RWPE2 (cell line): Measurements from ENCODE around the gene NELFCD.
A peak's percentile ranks its signal among the peaks of the same experiment; 100 is the strongest.

ENCODE experiments used
- ATAC-seq: fragments of 200-7000 bp; cut with Tn5 transposase; 3 replicates; pipeline ENCODE4 v1.9.1; 2021; ENCODE audit warnings: low read depth
- DNase-seq: peaks from one replicate; pipeline ENCODE4 v3.0.0-alpha.2; 2020; ENCODE audit warnings: low spot score
- H3K27ac ChIP-seq: fragments of 450-650 bp; 2 replicates; pipeline ENCODE4 v1.5.1; 2017; ENCODE audit warnings: mild to moderate bottlenecking; ENCODE audit not compliant: poor library complexity, severe bottlenecking
- H3K27me3 ChIP-seq: fragments of 250-450 bp; sonication (Bioruptor Pico); 2 replicates; pipeline ENCODE4 v1.5.1; 2021; ENCODE audit warnings: mild to moderate bottlenecking, moderate library complexity; ENCODE audit not compliant: insufficient read depth, poor library complexity, severe bottlenecking
- H3K36me3 ChIP-seq: fragments of 250-450 bp; sonication (Bioruptor Pico); 2 replicates; pipeline ENCODE4 v1.5.1; 2020; ENCODE audit warnings: low read depth, mild to moderate bottlenecking, moderate library complexity
- H3K4me1 ChIP-seq: fragments of 250-450 bp; sonication (Bioruptor Pico); 2 replicates; pipeline ENCODE4 v1.5.1; 2021; ENCODE audit warnings: mild to moderate bottlenecking, moderate library complexity; ENCODE audit not compliant: insufficient read depth, poor library complexity, severe bottlenecking
- H3K4me3 ChIP-seq: fragments of 250-450 bp; sonication (Bioruptor Pico); 2 replicates; pipeline ENCODE4 v1.5.1; 2021; ENCODE audit warnings: mild to moderate bottlenecking, moderate library complexity; ENCODE audit not compliant: severe bottlenecking
- H3K9me3 ChIP-seq: fragments of 250-450 bp; sonication (Bioruptor Pico); 2 replicates; pipeline ENCODE4 v1.5.1; 2021; ENCODE audit warnings: mild to moderate bottlenecking, moderate library complexity; ENCODE audit not compliant: severe bottlenecking
- CTCF ChIP-seq: fragments of 450-650 bp; IDR thresholded peaks from one replicate; pipeline ENCODE4 v1.5.1; 2017; ENCODE audit warnings: mild to moderate bottlenecking, moderate library complexity; ENCODE audit not compliant: poor library complexity, severe bottlenecking

NELFCD gene

GRCh38 chr20:58993332-58994248 is 12.5 kb downstream of the NELFCD start:
- Histone ChIP-seq H3K9me3 (no peaks in the 10 kb centered on the region), H3K36me3 (peaks cover 100% of the 10 kb centered on the region), H3K4me1 (no peaks in the 10 kb centered on the region), H3K4me3 (no peak overlapping the region), H3K27ac (no peak overlapping the region), H3K27me3 (no peaks in the 10 kb centered on the region)
- ATAC-seq = peak; percentile 4; the same call in 2 of the 3 replicates
- no peak for TF ChIP-seq CTCF
- DNase-seq = peak; percentile 75

GRCh38 chr20:58994390-58995159 is 13.5 kb downstream of the NELFCD start:
- Histone ChIP-seq H3K4me3 (no peak overlapping the region), H3K36me3 (peaks cover 100% of the 10 kb centered on the region), H3K27ac (no peak overlapping the region), H3K27me3 (no peaks in the 10 kb centered on the region), H3K4me1 (no peaks in the 10 kb centered on the region), H3K9me3 (no peaks in the 10 kb centered on the region)
- DNase-seq (peak; percentile 70), ATAC-seq (no peak)
- no peak for TF ChIP-seq CTCF

- peaks cover 100% of the 10 kb centered on the region for H3K36me3 ChIP-seq
- DNase-seq (no peak), ATAC-seq (peak; percentile 24)
- H3K27me3 ChIP-seq = no peaks in the 10 kb centered on the region
- no peaks in the 10 kb centered on the region for H3K9me3 ChIP-seq
- H3K4me3 ChIP-seq = no peak overlapping the region
- H3K27ac ChIP-seq = no peak overlapping the region
- no peaks in the 10 kb centered on the region for H3K4me1 ChIP-seq
- TF ChIP-seq CTCF = no peak
Measured at GRCh38 chr20:58995461-58996225, 14.6 kb downstream of the NELFCD start.

GRCh38 chr20:58996226-58996611 is 15.2 kb downstream of the NELFCD start:
- Histone ChIP-seq H3K9me3 (no peaks in the 10 kb centered on the region), H3K36me3 (peaks cover 100% of the 10 kb centered on the region), H3K27ac (no peak overlapping the region), H3K4me1 (no peaks in the 10 kb centered on the region), H3K4me3 (no peak overlapping the region), H3K27me3 (no peaks in the 10 kb centered on the region)
- DNase-seq (no peak), ATAC-seq (no peak)
- no peak for TF ChIP-seq CTCF
